ENCODE data around the gene TRAF3.

DNA sequence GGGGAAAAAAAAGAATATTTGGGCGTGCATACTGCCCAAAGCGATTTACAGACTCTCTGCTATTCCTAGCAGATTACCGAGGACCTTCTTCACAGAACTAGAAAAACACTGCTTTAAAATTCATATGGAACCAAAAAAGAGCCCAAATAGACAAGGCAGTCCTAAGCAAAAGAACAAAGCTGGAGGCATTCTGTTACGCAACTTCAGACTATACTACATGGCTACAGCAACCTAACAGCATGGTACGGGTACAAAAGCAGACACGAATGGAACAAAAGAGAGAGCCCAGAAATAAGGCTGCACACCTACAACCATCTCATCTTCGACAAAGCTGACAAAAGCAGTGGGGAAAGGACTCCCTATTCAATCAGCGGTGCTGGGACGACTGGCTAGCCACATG is 56.7 kb downstream of the TRAF3 start:
- no peak for TF ChIP-seq CTCF (IDR thresholded peaks at IDR 0.05)
- TF ChIP-seq GABPA (IDR thresholded peaks at IDR 0.05; ENCODE audit: low read depth) = no peak
- TF ChIP-seq YY1 (IDR thresholded peaks at IDR 0.05; ENCODE audit: low read depth) = no peak
- no peak for TF ChIP-seq USF2 (IDR thresholded peaks at IDR 0.05; ENCODE audit: borderline replicate concordance, low read depth, low read length)
- TF ChIP-seq POLR2AphosphoS5 (IDR thresholded peaks at IDR 0.05; ENCODE audit: low read depth, low read length) = no peak
- TF ChIP-seq EP300 (IDR thresholded peaks at IDR 0.05; ENCODE audit: borderline replicate concordance in 1 of 2, low read depth in 1 of 2, low read length in 1 of 2) = no peak
- TF ChIP-seq, protein P1, sequence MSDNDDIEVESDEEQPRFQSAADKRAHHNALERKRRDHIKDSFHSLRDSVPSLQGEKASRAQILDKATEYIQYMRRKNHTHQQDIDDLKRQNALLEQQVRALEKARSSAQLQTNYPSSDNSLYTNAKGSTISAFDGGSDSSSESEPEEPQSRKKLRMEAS (IDR thresholded peaks at IDR 0.05; ENCODE audit: low read depth) = no peak
- TF ChIP-seq ELF1 (IDR thresholded peaks at IDR 0.05) = no peak
- no peak for TF ChIP-seq ZBTB33 (IDR thresholded peaks at IDR 0.05; ENCODE audit: borderline replicate concordance, low read depth)
- no peak for TF ChIP-seq TAF1 (IDR thresholded peaks at IDR 0.05; ENCODE audit: borderline replicate concordance, low read depth, low read length)

All from SK-N-SH (cell line).